Heart left ventricle (tissue), 13 donors: ENCODE measurements around the gene RNF114.

Experiments
- CTCF ChIP-seq, 12 donors: fragments of 200-600 bp; sonication (generic) in 4 of 12; IDR thresholded peaks; one replicate each; pipeline versions ENCODE4 v1.5.0 to v1.8.0; 2018 to 2022; ENCODE audit warnings: antibody characterized with exemption in 12 of 12, mild to moderate bottlenecking in 5 of 12
- POLR2A ChIP-seq, 2 donors: fragments of 450-650 bp; IDR thresholded peaks; one replicate each; pipeline ENCODE4 v1.6.1; 2017; ENCODE audit warnings: antibody characterized with exemption in 2 of 2, mild to moderate bottlenecking in 2 of 2, moderate library complexity in 2 of 2
- donor health status: ischemic (EF 13 %, LVEDD 7.1; RV severe dilation, severe dysfunction).
- donor health status: DM: no; HTN: yes; CAD: no.
- donor health status: DM: no; HTN: no; CAD: no.
- donor health status: ischemic (EF 25% LVEDD 6.9; RV normal size, moderate dysfunction).
- donor health status: ischemic (EF 25% LVEDD 5.7; RV mildly dilated, moderate dysfunction).
- donor health status: ischemic (EF 35%, LVEDD 5.7; RV mildly dilated, moderate dysfunction).
- donor health status: nonischemic (EF 11% LVEDD 7.7; RV severe dilation, severe dysfunction).
- donor health status: DM: yes; HTN: yes; CAD: no.
- donor health status: PGD.
- donor health status: ischemic (EF 29% LVEDD 5.4; RV normal size, mild dysfunction).
- donor health status: nonischemic (EF 23%, LVEDD 6.1; RV moderate dilation, normal function).

- TF ChIP-seq CTCF (IDR thresholded peaks at IDR 0.05) (peak in 4 of 12 donors; percentile 15 to 45 (median 26)), POLR2A (IDR thresholded peaks at IDR 0.05) (peak; percentile 46 to 85)
These were observed at the start of gene RNF114 for GRCh38 chr20:49936153-49937026.
